Activated effector memory CD4-positive, alpha-beta T cell treated with anti-CD3 and anti-CD28 coated beads, Interleukin-2, amount 50 U/mL, for 16 hours (primary cell): ENCODE results near the gene PCYT1A.
"Not testable (repeated sequence)": the region's sequence is repeated elsewhere in the genome, so short reads cannot be mapped to it uniquely, and the experiment has no call there.

ENCODE experiments used
- DNase-seq: peaks from one replicate; pipeline ENCODE4 v3.0.0-alpha.2; 2020

PCYT1A gene

DNA sequence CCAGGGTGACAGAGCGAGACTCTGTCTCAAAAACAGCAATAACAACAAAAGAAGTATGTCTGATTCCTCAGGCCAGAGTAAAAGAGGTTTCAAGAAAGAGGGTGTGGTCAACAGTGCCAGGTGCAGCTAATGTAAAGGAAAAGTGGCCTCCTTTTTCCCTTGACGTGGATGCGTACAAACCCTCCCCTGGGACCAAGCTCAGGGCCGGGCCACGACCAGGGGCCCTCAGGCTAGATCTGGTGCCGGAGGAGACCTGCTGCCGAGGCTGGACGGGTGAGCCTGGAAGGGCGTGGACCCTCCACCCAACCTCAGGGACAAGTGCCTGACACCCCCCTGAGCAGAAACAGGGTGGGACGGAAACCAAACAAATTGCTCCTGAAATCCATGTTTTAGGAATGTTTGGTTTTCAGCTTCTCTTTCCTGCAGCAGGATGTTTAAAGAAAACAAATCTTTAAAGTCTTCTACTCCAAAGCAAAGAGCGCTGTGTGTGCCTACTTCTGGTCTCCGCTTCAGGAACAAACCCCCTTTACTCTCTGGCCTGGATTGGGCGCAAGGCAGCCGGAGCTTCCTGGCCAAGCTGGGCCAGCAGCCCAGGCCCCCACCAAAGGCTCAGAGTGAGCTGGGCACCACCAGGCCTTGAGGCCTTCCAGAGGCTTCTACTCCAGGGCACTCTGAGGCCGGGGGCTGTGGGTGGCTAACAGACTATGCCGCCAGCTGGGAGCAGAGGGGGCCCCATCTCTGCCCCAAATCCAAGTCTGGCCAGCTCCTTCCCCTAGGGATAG, 97.8 kb downstream of the PCYT1A start:
- DNase-seq = no peak

DNA sequence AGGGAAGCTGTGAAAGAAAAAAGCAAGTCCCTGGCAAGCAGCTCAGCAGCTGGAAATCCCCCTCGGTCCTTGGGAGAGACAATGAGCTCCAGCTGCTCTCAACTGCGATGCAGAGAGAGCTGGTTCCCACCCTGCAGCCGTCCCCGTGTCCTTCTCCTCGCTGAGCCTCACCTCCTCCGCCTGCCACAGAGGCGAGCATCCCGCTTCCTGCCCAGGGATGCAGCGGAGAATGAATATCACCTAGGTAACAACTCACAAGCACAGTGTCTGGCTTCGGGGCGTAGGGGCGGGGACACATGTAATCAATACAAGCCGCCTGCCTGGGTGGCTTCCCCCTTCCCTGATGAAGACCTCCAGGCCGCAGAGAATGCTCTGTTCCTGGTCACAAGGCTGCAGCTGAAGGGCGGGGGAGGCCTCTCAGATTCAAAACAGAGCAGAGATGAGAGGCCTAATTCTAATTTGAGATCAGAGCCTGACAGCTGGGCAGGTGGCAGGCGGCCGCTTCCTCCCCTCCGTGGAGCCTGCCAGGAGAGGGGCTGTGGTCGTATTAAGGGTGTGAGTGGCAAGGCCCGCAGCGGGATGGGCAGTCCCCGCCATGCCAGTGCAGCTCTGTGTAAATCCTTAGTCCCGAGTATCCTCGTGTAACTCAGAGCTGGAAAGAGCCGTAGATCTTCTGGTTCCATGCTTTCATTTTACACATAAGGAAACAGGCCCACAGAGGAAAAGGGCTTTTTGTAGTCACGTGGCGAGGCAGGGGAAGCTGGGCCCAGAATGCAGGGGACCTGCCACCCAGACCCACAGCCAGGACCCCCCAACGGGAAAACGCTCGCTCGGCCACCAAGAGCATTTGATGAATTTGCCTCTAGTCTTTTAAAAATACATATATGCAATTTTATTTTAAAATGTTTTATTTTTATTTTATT, 100.6 kb downstream of the PCYT1A start:
- peak; percentile 75 for DNase-seq

GRCh38 chr3:196184881-196185280, 102.6 kb downstream of the PCYT1A start:
- DNase-seq = no peak

DNA sequence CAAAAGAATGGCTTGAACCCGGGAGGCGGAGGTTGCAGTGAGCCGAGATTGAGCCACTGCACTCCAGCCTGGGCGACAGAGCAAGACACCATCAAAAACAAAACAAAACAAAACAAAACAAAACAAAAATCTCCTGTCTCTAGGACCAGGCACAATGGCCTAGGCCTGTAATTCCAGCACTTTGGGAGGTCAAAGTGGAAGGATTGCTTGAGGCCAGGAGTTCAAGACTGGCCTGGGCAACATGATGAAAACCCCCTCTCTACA, 103.4 kb downstream of the PCYT1A start:
- not testable (repeated sequence) for DNase-seq

DNA sequence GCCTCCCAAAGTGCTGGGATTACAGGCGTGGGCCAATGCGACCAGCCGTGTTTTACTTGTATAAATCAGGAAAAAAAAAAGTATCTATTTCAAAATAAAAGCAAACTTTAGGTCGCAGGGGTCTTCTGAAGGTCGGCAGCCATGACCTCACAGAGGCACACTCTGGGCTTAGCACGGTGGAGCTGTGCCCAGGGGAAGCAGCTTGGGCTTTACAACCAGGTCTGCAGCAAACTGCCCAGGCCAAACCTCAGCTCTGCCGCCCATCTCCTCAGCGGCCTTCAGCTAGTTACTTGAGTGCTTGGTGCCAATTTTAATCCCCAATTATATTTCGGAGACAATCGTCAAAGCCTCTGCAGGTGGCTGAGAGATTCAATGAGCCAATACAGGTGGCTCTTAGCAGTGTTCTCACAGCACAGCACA, 106.4 kb downstream of the PCYT1A start:
- no peak for DNase-seq

DNA sequence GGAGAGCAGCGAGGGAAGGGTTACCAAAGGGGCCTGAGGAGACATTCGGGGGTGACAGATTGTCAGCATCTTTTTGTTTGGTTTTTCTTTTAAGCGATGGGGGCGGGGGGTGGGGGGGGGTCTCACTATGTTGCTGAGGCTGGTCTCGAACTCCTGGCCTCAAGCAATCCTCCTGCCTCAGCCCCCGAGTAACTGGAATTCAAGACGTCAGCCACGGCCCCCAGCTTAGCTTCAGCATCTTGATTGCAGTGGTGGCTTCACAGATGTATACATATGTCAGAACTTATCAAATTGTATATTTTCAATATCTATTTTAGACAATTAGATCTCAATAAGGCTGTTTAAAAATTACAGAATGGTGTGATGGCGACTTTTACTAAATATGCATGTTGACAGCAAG, 107.2 kb downstream of the PCYT1A start:
- DNase-seq = no peak
